ENCODE measurements around the gene AOPEP. TPM values are rescaled to one million over a fixed set of nuclear protein-coding genes. Genes with fewer than 3 reads are reported as not detected.
A peak's percentile ranks its signal among the peaks of the same experiment; 100 is the strongest.

The AOPEP gene
- total and polyA plus RNA-seq, 2 of the 13 experiments (the other 11 are each of a cell fraction or from before 2014, with no cell fraction given): 22.2 to 41.6 TPM

DNA sequence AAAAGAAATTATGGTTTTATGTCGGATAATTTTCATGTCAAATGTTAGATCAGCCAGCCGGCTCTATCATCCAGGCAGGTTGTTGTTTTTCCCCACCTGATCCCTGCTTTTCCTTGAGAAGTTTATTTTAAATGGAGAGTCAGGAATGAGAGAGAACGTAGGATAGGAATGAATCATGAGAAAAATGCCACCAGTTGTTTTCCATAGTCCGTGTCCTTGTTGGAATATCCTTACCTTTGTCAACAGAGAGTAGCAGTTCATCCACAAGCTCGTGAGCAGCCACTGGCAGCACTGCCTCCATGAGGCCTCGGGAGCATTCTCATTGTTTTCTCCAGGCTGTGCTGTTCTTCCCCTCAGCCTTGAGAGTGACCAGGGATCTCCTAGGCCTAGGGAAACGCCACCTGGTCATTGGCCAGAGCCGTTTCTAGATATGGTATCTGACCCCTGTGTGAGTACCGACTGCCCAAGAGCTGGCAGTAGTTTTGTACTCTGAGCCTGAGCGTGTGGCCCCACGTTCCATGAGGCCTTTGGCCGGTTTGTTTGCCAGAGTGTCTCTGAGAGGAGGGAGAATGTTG lies 297.7 kb downstream of the AOPEP start (continued):
- TF ChIP-seq, protein P1, sequence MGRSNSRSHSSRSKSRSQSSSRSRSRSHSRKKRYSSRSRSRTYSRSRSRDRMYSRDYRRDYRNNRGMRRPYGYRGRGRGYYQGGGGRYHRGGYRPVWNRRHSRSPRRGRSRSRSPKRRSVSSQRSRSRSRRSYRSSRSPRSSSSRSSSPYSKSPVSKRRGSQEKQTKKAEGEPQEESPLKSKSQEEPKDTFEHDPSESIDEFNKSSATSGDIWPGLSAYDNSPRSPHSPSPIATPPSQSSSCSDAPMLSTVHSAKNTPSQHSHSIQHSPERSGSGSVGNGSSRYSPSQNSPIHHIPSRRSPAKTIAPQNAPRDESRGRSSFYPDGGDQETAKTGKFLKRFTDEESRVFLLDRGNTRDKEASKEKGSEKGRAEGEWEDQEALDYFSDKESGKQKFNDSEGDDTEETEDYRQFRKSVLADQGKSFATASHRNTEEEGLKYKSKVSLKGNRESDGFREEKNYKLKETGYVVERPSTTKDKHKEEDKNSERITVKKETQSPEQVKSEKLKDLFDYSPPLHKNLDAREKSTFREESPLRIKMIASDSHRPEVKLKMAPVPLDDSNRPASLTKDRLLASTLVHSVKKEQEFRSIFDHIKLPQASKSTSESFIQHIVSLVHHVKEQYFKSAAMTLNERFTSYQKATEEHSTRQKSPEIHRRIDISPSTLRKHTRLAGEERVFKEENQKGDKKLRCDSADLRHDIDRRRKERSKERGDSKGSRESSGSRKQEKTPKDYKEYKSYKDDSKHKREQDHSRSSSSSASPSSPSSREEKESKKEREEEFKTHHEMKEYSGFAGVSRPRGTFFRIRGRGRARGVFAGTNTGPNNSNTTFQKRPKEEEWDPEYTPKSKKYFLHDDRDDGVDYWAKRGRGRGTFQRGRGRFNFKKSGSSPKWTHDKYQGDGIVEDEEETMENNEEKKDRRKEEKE (IDR thresholded peaks at IDR 0.05): no peak
- TF ChIP-seq, protein P2, sequence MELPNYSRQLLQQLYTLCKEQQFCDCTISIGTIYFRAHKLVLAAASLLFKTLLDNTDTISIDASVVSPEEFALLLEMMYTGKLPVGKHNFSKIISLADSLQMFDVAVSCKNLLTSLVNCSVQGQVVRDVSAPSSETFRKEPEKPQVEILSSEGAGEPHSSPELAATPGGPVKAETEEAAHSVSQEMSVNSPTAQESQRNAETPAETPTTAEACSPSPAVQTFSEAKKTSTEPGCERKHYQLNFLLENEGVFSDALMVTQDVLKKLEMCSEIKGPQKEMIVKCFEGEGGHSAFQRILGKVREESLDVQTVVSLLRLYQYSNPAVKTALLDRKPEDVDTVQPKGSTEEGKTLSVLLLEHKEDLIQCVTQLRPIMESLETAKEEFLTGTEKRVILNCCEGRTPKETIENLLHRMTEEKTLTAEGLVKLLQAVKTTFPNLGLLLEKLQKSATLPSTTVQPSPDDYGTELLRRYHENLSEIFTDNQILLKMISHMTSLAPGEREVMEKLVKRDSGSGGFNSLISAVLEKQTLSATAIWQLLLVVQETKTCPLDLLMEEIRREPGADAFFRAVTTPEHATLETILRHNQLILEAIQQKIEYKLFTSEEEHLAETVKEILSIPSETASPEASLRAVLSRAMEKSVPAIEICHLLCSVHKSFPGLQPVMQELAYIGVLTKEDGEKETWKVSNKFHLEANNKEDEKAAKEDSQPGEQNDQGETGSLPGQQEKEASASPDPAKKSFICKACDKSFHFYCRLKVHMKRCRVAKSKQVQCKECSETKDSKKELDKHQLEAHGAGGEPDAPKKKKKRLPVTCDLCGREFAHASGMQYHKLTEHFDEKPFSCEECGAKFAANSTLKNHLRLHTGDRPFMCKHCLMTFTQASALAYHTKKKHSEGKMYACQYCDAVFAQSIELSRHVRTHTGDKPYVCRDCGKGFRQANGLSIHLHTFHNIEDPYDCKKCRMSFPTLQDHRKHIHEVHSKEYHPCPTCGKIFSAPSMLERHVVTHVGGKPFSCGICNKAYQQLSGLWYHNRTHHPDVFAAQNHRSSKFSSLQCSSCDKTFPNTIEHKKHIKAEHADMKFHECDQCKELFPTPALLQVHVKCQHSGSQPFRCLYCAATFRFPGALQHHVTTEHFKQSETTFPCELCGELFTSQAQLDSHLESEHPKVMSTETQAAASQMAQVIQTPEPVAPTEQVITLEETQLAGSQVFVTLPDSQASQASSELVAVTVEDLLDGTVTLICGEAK (IDR thresholded peaks at IDR 0.05): no peak
- TF ChIP-seq, protein P2 (CRISPR knock-in tag; IDR thresholded peaks at IDR 0.05): peak; percentile 43; the same call in 1 of the 2 replicates
- TF ChIP-seq TRIM24 (CRISPR knock-in tag; IDR thresholded peaks at IDR 0.05): no peak
- no peak for TF ChIP-seq ZNF234 (CRISPR knock-in tag; conservative IDR thresholded peaks at IDR 0.05)
- no peak for TF ChIP-seq HES4 (CRISPR knock-in tag; IDR thresholded peaks at IDR 0.05; ENCODE audit: borderline replicate concordance)
- TF ChIP-seq CCAR2 (optimal IDR thresholded peaks at IDR 0.05; ENCODE audit: low read depth, low read length): no peak
- TF ChIP-seq, protein P3, sequence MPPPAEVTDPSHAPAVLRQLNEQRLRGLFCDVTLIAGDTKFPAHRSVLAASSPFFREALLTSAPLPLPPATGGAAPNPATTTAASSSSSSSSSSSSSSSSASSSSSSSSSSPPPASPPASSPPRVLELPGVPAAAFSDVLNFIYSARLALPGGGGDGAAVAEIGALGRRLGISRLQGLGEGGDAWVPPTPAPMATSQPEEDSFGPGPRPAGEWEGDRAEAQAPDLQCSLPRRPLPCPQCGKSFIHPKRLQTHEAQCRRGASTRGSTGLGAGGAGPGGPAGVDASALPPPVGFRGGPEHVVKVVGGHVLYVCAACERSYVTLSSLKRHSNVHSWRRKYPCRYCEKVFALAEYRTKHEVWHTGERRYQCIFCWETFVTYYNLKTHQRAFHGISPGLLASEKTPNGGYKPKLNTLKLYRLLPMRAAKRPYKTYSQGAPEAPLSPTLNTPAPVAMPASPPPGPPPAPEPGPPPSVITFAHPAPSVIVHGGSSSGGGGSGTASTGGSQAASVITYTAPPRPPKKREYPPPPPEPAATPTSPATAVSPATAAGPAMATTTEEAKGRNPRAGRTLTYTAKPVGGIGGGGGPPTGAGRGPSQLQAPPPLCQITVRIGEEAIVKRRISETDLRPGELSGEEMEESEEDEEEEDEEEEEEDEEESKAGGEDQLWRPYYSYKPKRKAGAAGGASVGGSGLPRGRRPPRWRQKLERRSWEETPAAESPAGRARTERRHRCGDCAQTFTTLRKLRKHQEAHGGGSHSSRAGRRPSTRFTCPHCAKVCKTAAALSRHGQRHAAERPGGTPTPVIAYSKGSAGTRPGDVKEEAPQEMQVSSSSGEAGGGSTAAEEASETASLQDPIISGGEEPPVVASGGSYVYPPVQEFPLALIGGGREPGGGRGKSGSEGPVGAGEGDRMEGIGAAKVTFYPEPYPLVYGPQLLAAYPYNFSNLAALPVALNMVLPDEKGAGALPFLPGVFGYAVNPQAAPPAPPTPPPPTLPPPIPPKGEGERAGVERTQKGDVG (CRISPR knock-in tag; IDR thresholded peaks at IDR 0.05; ENCODE audit: borderline replicate concordance): peak; percentile 47; the same call in 1 of the 2 replicates
- no peak for TF ChIP-seq MTA1 (CRISPR knock-in tag; IDR thresholded peaks at IDR 0.05; ENCODE audit: borderline replicate concordance)
- TF ChIP-seq MTA3 (CRISPR knock-in tag; IDR thresholded peaks at IDR 0.05): no peak
- TF ChIP-seq PHB2 (IDR thresholded peaks at IDR 0.05; ENCODE audit: partially characterized antibody): no peak
- TF ChIP-seq, protein P4, sequence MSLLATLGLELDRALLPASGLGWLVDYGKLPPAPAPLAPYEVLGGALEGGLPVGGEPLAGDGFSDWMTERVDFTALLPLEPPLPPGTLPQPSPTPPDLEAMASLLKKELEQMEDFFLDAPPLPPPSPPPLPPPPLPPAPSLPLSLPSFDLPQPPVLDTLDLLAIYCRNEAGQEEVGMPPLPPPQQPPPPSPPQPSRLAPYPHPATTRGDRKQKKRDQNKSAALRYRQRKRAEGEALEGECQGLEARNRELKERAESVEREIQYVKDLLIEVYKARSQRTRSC (CRISPR knock-in tag; IDR thresholded peaks at IDR 0.05; ENCODE audit: low read depth): no peak
- TF ChIP-seq ZNF20 (CRISPR knock-in tag; IDR thresholded peaks at IDR 0.05): no peak
